ENCODE data around the gene DOCK2.

The DOCK2 gene

GRCh38 chr5:169702693-169703481, 65.8 kb downstream of the DOCK2 start:
- Histone ChIP-seq H3K4me2 (ENCODE audit: insufficient read depth, low read length) (no peak overlapping the region), H4K20me1 (ENCODE audit: insufficient read depth, low read length) (no peaks in the 10 kb centered on the region; the same call in 1 of the 2 replicates), H3K27ac (ENCODE audit: low read length) (no peak overlapping the region), H3K9me3 (ENCODE audit: insufficient read depth, low read length, severe bottlenecking) (no peaks in the 10 kb centered on the region), H3K9ac (ENCODE audit: low read depth, low read length) (no peak overlapping the region), H3K27me3 (ENCODE audit: insufficient read depth, low read length, poor library complexity) (no peaks in the 10 kb centered on the region), H2AFZ (ENCODE audit: low read depth, low read length) (no peak overlapping the region), H3K79me2 (ENCODE audit: insufficient read depth, low read length) (no peaks in the 10 kb centered on the region), H3K36me3 (ENCODE audit: insufficient read depth, low read length) (peaks cover 95% of the 10 kb centered on the region), H3K4me1 (ENCODE audit: insufficient read depth, low read length) (no peaks in the 10 kb centered on the region), H3K4me3 (ENCODE audit: low read depth in 1 of 2, low read length in 2 of 2) (no peak overlapping the region)
- ATAC-seq (ENCODE audit: insufficient read depth, low read depth) (no peak), DNase-seq (no peak)
- no peak for TF ChIP-seq CTCF (IDR thresholded peaks at IDR 0.05; ENCODE audit: borderline replicate concordance, extremely low read depth, low read length, poor library complexity, severe bottlenecking)
- TF ChIP-seq EZH2 (IDR thresholded peaks at IDR 0.05; ENCODE audit: borderline replicate concordance, low read depth, low read length, severe bottlenecking), result no peak

- H2AFZ ChIP-seq (ENCODE audit: low read depth, low read length), result no peak overlapping the region
- H3K9ac ChIP-seq (ENCODE audit: low read depth, low read length), result no peak overlapping the region
- DNase-seq (no peak), ATAC-seq (ENCODE audit: insufficient read depth, low read depth) (no peak)
- TF ChIP-seq EZH2 (IDR thresholded peaks at IDR 0.05; ENCODE audit: borderline replicate concordance, low read depth, low read length, severe bottlenecking) (no peak), CTCF (IDR thresholded peaks at IDR 0.05; ENCODE audit: borderline replicate concordance, extremely low read depth, low read length, poor library complexity, severe bottlenecking) (no peak)
- H3K27me3 ChIP-seq (ENCODE audit: insufficient read depth, low read length, poor library complexity), result no peaks in the 10 kb centered on the region
- peaks cover 95% of the 10 kb centered on the region for H3K36me3 ChIP-seq (ENCODE audit: insufficient read depth, low read length)
- H3K9me3 ChIP-seq (ENCODE audit: insufficient read depth, low read length, severe bottlenecking), result no peaks in the 10 kb centered on the region
- H3K4me3 ChIP-seq (ENCODE audit: low read depth in 1 of 2, low read length in 2 of 2), result no peak overlapping the region
- no peak overlapping the region for H3K4me2 ChIP-seq (ENCODE audit: insufficient read depth, low read length)
- no peaks in the 10 kb centered on the region; the same call in 1 of the 2 replicates for H4K20me1 ChIP-seq (ENCODE audit: insufficient read depth, low read length)
- H3K4me1 ChIP-seq (ENCODE audit: insufficient read depth, low read length), result no peaks in the 10 kb centered on the region
- no peak overlapping the region for H3K27ac ChIP-seq (ENCODE audit: low read length)
- no peaks in the 10 kb centered on the region for H3K79me2 ChIP-seq (ENCODE audit: insufficient read depth, low read length)
Measured at GRCh38 chr5:169703813-169704212, 66.7 kb downstream of the DOCK2 start.

GRCh38 chr5:169705322-169705721, 68.2 kb downstream of the DOCK2 start:
- H3K4me2 ChIP-seq (ENCODE audit: insufficient read depth, low read length), result no peak overlapping the region
- H3K9me3 ChIP-seq (ENCODE audit: insufficient read depth, low read length, severe bottlenecking), result no peaks in the 10 kb centered on the region
- H3K4me3 ChIP-seq (ENCODE audit: low read depth in 1 of 2, low read length in 2 of 2), result no peak overlapping the region
- ATAC-seq (ENCODE audit: insufficient read depth, low read depth) (no peak), DNase-seq (no peak)
- no peak overlapping the region for H2AFZ ChIP-seq (ENCODE audit: low read depth, low read length)
- H3K79me2 ChIP-seq (ENCODE audit: insufficient read depth, low read length), result no peaks in the 10 kb centered on the region
- peaks cover 95% of the 10 kb centered on the region for H3K36me3 ChIP-seq (ENCODE audit: insufficient read depth, low read length)
- H3K4me1 ChIP-seq (ENCODE audit: insufficient read depth, low read length), result no peaks in the 10 kb centered on the region
- no peak overlapping the region for H3K27ac ChIP-seq (ENCODE audit: low read length)
- TF ChIP-seq EZH2 (IDR thresholded peaks at IDR 0.05; ENCODE audit: borderline replicate concordance, low read depth, low read length, severe bottlenecking) (no peak), CTCF (IDR thresholded peaks at IDR 0.05; ENCODE audit: borderline replicate concordance, extremely low read depth, low read length, poor library complexity, severe bottlenecking) (no peak)
- H4K20me1 ChIP-seq (ENCODE audit: insufficient read depth, low read length), result no peaks in the 10 kb centered on the region
- H3K9ac ChIP-seq (ENCODE audit: low read depth, low read length), result no peak overlapping the region
- H3K27me3 ChIP-seq (ENCODE audit: insufficient read depth, low read length, poor library complexity), result no peaks in the 10 kb centered on the region
